Gastroesophageal sphincter (tissue), 3 donors: Measurements from ENCODE around the gene FHL1.

ENCODE experiments used
- CTCF ChIP-seq, 4 experiments: fragments of 200-600 bp in 2 of 4; fragments of 450-650 bp in 2 of 4; sonication (generic) in 1 of 4; IDR thresholded peaks; one replicate each; pipeline ENCODE4 v1.5.1; 2017 to 2019; ENCODE audit warnings: antibody characterized with exemption in 4 of 4, mild to moderate bottlenecking in 2 of 4, moderate library complexity in 2 of 4
- POLR2A ChIP-seq, 2 donors: fragments of 450-650 bp; IDR thresholded peaks; one replicate each; pipeline ENCODE4 v1.6.1; 2017; ENCODE audit warnings: antibody characterized with exemption in 2 of 2, mild to moderate bottlenecking in 2 of 2, moderate library complexity in 1 of 2
- POLR2AphosphoS5 ChIP-seq: sonication (generic); formaldehyde crosslinking; IDR thresholded peaks from one replicate; pipeline ENCODE4 v1.6.1; 2017; ENCODE audit warnings: antibody characterized with exemption

DNA sequence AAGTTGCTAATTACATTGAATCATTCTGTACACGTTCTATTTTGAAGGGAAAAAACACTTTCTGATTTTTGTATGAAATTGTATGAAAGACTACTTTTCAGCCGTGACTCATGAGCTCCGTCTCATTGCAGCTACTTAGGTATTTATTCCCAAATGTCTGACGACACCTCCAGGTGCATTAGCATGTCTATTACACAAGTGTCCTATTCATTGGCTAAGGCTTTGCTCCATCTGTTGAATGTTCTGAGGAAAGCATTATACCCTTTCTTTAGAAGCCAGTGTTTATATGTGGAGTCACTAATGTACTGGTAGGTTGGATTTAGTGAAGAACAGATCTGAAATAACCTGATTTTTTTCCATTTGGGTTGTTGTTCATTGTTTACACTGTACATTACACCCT, 52.0 kb downstream of the FHL1 start:
- TF ChIP-seq CTCF (IDR thresholded peaks at IDR 0.05) (no peak), POLR2A (IDR thresholded peaks at IDR 0.05) (peak in 1 of 2 donors; percentile 34), POLR2AphosphoS5 (peak; percentile 75)
